Esophagus muscularis mucosa (tissue), 4 donors: ENCODE measurements around the gene APOBEC3A. TPM values are rescaled to one million over a fixed set of nuclear protein-coding genes. Genes with fewer than 3 reads are reported as not detected.
"Not testable (repeated sequence)": the region's sequence is repeated elsewhere in the genome, so short reads cannot be mapped to it uniquely, and the experiment has no call there.

Experiments used
- DNase-seq: peaks from one replicate; pipeline ENCODE4 v3.0.0-alpha.2; 2017; ENCODE audit errors: extremely low spot score
- H3K27ac ChIP-seq, 4 donors: fragments of 200-600 bp; sonication (generic); replicated peaks in 1 of 4; 1 replicate in 3 of 4; 2 replicates in 1 of 4; pipeline ENCODE4 v1.5.1; 2016 to 2019; ENCODE audit warnings: mild to moderate bottlenecking in 1 of 4
- H3K27me3 ChIP-seq, 4 donors: fragments of 200-600 bp; sonication (generic); one replicate each; pipeline versions ENCODE4 v1.5.1 to v1.6.0; 2016 to 2019
- H3K36me3 ChIP-seq, 4 donors: fragments of 200-600 bp; sonication (generic); one replicate each; pipeline ENCODE4 v1.5.1; 2016 to 2019
- H3K4me1 ChIP-seq, 4 donors: fragments of 200-600 bp; sonication (generic); one replicate each; pipeline ENCODE4 v1.5.1; 2016 to 2019
- H3K4me3 ChIP-seq, 4 donors: fragments of 200-600 bp; sonication (generic); 1 replicate in 2 of 4; 2 replicates in 2 of 4; pipeline ENCODE4 v1.5.1; 2016 to 2019; ENCODE audit warnings: mild to moderate bottlenecking in 4 of 4, moderate library complexity in 1 of 4
- H3K9me3 ChIP-seq, 4 donors: fragments of 200-600 bp; sonication (generic); 1 replicate in 3 of 4; 2 replicates in 1 of 4; pipeline ENCODE4 v1.5.1; 2016 to 2019
- CTCF ChIP-seq, 3 experiments: fragments of 200-600 bp in 2 of 3; fragments of 450-650 bp in 1 of 3; sonication (generic) in 2 of 3; IDR thresholded peaks; one replicate each; pipeline ENCODE4 v1.5.1; 2017 to 2019; ENCODE audit warnings: antibody characterized with exemption in 3 of 3, mild to moderate bottlenecking in 2 of 3, moderate library complexity in 1 of 3
- EP300 ChIP-seq: sonication (generic); formaldehyde crosslinking; IDR thresholded peaks from one replicate; pipeline ENCODE4 v1.6.1; 2017; ENCODE audit warnings: antibody characterized with exemption
- POLR2A ChIP-seq: fragments of 450-650 bp; IDR thresholded peaks from one replicate; pipeline ENCODE4 v1.6.1; 2017; ENCODE audit warnings: antibody characterized with exemption, moderate library complexity, mild to moderate bottlenecking, low read depth
- POLR2AphosphoS5 ChIP-seq, 2 donors: sonication (generic); formaldehyde crosslinking; IDR thresholded peaks; one replicate each; pipeline ENCODE4 v1.6.1; 2017; ENCODE audit warnings: antibody characterized with exemption in 2 of 2
- WGBS: methylation state at CpG from one replicate; pipeline ENCODE4 v1.1.5; 2018; 5-methylcytosine and 5-hydroxymethylcytosine counted together
- intact Hi-C: fragments of 100-400 bp; cut with DNase I; formaldehyde crosslinking; loops from one replicate; pipeline ENCODE4 v1.15.1; 2023
- total RNA-seq, 4 donors: library from RNA; depleted of rRNA; stranded (reverse); fragments of >200 nt; gene quantifications; one replicate each; pipeline versions ENCODE4 v1.1.0 to v1.2.1, GENCODE V29; 2016

Gene APOBEC3A
- total RNA-seq, 4 donors from 2014 or later: 0.58 to 8.0 TPM; not detected in 2

- no peaks in the 10 kb centered on the region for H3K9me3 ChIP-seq
- no peaks in the 10 kb centered on the region for H3K36me3 ChIP-seq
- intact Hi-C loops: loop anchor here (10.0 kb wide), 1 partner anchor 62 kb away; no protein-coding TSS in a partner anchor
- peaks cover 0 to 12% (median 9%) of the 10 kb centered on the region in 4 donors for H3K4me1 ChIP-seq
- WGBS: no CpG with 5 or more reads among the region's 3 CpGs
- no peak for DNase-seq
- no peaks in the 10 kb centered on the region for H3K27me3 ChIP-seq
- TF ChIP-seq CTCF (IDR thresholded peaks at IDR 0.05) (no peak), EP300 (no peak), POLR2A (no peak)
- H3K27ac ChIP-seq: no peak overlapping the region
- no peak overlapping the region for H3K4me3 ChIP-seq
Measured at GRCh38 chr22:38986629-38987028, 29.2 kb downstream of the APOBEC3A start.

GRCh38 chr22:38987171-38987895, 29.9 kb downstream of the APOBEC3A start:
- TF ChIP-seq CTCF (IDR thresholded peaks at IDR 0.05) (no peak), EP300 (no peak), POLR2AphosphoS5 (IDR thresholded peaks at IDR 0.05) (no peak), POLR2A (no peak)
- WGBS: no CpG with 5 or more reads among the region's 8 CpGs
- intact Hi-C loops: loop anchor here (10.0 kb wide), 1 partner anchor 63 kb away; no protein-coding TSS in a partner anchor

GRCh38 chr22:38989466-38989865, 32.1 kb downstream of the APOBEC3A start:
- Histone ChIP-seq H3K27me3 (peaks cover 0 to 5% (median 0%) of the 10 kb centered on the region in 4 donors), H3K27ac (no peak overlapping the region), H3K36me3 (no peaks in the 10 kb centered on the region), H3K4me3 (no peak overlapping the region), H3K9me3 (no peaks in the 10 kb centered on the region), H3K4me1 (no peaks in the 10 kb centered on the region)
- intact Hi-C loops: loop anchor here (10.0 kb wide), 1 partner anchor 65 kb away; no protein-coding TSS in a partner anchor
- DNase-seq: no peak
- TF ChIP-seq CTCF (IDR thresholded peaks at IDR 0.05): no peak
- TF ChIP-seq POLR2A: no peak
- TF ChIP-seq EP300: no peak
- TF ChIP-seq POLR2AphosphoS5 (IDR thresholded peaks at IDR 0.05): no peak
- WGBS: no CpG with 5 or more reads among the region's 6 CpGs

More at GRCh38 chr22:38987171-38987895, 29.9 kb downstream of the APOBEC3A start:
- no peaks in the 10 kb centered on the region for H3K9me3 ChIP-seq
- peaks cover 0 to 6% (median 5%) of the 10 kb centered on the region in 4 donors for H3K4me1 ChIP-seq
- no peaks in the 10 kb centered on the region for H3K36me3 ChIP-seq
- H3K4me3 ChIP-seq: no peak overlapping the region
- DNase-seq: no peak
- H3K27ac ChIP-seq: no peak overlapping the region
- no peaks in the 10 kb centered on the region for H3K27me3 ChIP-seq

GRCh38 chr22:38992871-38993371, 35.5 kb downstream of the APOBEC3A start:
- WGBS: 58% methylated on average over 4 of the region's 12 CpGs

GRCh38 chr22:38996105-38996504, 38.7 kb downstream of the APOBEC3A start:
- peaks cover 0 to 30% (median 0%) of the 10 kb centered on the region in 4 donors for H3K27me3 ChIP-seq
- H3K36me3 ChIP-seq: no peaks in the 10 kb centered on the region
- intact Hi-C loops: no loop called here
- WGBS: 78% methylated on average over 6 of the region's 6 CpGs
- TF ChIP-seq POLR2AphosphoS5 (IDR thresholded peaks at IDR 0.05) (no peak), POLR2A (no peak), CTCF (IDR thresholded peaks at IDR 0.05) (no peak), EP300 (no peak)
- H3K4me3 ChIP-seq: no peak overlapping the region
- no peaks in the 10 kb centered on the region for H3K4me1 ChIP-seq
- H3K27ac ChIP-seq: no peak overlapping the region
- DNase-seq: no peak
- H3K9me3 ChIP-seq: no peaks in the 10 kb centered on the region

More at GRCh38 chr22:38992871-38993371, 35.5 kb downstream of the APOBEC3A start:
- H3K4me3 ChIP-seq, DNase-seq, H3K9me3 ChIP-seq, H3K27ac ChIP-seq, H3K36me3 ChIP-seq, H3K4me1 ChIP-seq, intact Hi-C loops: not testable (repeated sequence)
- peaks cover 0 to 30% (median 0%) of the 10 kb centered on the region in 4 donors for H3K27me3 ChIP-seq
